Panc1 (cell line): ENCODE measurements around the gene NAGK.

ENCODE experiments used
- POLR2AphosphoS5 ChIP-seq: IDR thresholded peaks from 2 replicates; pipeline ENCODE4 v1.6.1; 2012; ENCODE audit warnings: mild to moderate bottlenecking, low read depth, low read length, moderate library complexity
- SIN3A ChIP-seq: IDR thresholded peaks from 2 replicates; pipeline ENCODE4 v1.6.1; 2012; ENCODE audit warnings: low read depth, mild to moderate bottlenecking, low read length, moderate library complexity, borderline replicate concordance; ENCODE audit not compliant: insufficient read depth
- TCF7L2 ChIP-seq: IDR thresholded peaks from 2 replicates; pipeline ENCODE4 v1.6.1; 2011; ENCODE audit warnings: mild to moderate bottlenecking, low read depth, low read length, inconsistent platforms
- TF ChIP-seq, protein P1 (sequence below): fragments of 450-650 bp; IDR thresholded peaks from 2 replicates; pipeline ENCODE4 v1.5.1; 2017; ENCODE audit warnings: mild to moderate bottlenecking
- TF ChIP-seq, protein P2 (sequence below), 2 experiments: IDR thresholded peaks; 2 replicates each; pipeline ENCODE4 v1.6.1; 2011 to 2012; ENCODE audit warnings: low read depth in 2 of 2, control low read depth in 1 of 2, low read length in 1 of 2, mild to moderate bottlenecking in 1 of 2, moderate library complexity in 1 of 2; ENCODE audit not compliant: insufficient read depth in 1 of 2

DNA sequence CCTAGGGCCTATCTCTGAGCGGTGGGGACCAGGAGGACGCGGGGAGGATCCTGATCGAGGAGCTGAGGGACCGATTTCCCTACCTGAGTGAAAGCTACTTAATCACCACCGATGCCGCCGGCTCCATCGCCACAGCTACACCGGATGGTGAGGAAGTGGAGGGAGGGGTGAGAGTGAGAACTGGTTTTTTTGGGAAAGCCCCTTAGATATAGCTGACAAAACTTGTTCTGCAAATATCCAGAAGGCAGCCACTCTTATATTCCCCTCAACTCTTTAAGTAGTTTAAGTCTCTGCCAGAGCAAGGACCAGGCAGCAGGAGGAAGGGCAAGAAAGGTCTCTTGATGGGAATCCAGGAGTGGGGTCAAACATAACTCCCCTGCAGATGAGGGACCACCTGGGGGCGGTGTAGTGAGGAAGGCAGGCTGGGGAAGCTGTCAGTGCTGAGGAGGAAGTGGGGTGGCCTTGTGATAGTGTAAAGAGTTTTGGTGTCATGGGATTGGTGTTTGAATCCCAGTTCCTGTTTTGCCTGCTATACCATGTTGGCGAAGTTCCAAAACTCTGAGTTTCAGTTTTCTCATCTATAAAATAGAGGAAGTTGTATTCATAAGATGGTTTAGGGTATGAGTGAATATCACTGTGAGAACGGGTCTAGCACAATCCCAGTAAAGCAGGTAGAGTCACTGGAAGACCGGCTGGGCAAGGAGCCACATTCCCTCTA lies 3.4 kb downstream of the NAGK start:
- TF ChIP-seq, protein P1, sequence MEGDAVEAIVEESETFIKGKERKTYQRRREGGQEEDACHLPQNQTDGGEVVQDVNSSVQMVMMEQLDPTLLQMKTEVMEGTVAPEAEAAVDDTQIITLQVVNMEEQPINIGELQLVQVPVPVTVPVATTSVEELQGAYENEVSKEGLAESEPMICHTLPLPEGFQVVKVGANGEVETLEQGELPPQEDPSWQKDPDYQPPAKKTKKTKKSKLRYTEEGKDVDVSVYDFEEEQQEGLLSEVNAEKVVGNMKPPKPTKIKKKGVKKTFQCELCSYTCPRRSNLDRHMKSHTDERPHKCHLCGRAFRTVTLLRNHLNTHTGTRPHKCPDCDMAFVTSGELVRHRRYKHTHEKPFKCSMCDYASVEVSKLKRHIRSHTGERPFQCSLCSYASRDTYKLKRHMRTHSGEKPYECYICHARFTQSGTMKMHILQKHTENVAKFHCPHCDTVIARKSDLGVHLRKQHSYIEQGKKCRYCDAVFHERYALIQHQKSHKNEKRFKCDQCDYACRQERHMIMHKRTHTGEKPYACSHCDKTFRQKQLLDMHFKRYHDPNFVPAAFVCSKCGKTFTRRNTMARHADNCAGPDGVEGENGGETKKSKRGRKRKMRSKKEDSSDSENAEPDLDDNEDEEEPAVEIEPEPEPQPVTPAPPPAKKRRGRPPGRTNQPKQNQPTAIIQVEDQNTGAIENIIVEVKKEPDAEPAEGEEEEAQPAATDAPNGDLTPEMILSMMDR, result no peak
- TF ChIP-seq SIN3A (no peak), POLR2AphosphoS5 (no peak), TCF7L2 (no peak)
- TF ChIP-seq, protein P2, sequence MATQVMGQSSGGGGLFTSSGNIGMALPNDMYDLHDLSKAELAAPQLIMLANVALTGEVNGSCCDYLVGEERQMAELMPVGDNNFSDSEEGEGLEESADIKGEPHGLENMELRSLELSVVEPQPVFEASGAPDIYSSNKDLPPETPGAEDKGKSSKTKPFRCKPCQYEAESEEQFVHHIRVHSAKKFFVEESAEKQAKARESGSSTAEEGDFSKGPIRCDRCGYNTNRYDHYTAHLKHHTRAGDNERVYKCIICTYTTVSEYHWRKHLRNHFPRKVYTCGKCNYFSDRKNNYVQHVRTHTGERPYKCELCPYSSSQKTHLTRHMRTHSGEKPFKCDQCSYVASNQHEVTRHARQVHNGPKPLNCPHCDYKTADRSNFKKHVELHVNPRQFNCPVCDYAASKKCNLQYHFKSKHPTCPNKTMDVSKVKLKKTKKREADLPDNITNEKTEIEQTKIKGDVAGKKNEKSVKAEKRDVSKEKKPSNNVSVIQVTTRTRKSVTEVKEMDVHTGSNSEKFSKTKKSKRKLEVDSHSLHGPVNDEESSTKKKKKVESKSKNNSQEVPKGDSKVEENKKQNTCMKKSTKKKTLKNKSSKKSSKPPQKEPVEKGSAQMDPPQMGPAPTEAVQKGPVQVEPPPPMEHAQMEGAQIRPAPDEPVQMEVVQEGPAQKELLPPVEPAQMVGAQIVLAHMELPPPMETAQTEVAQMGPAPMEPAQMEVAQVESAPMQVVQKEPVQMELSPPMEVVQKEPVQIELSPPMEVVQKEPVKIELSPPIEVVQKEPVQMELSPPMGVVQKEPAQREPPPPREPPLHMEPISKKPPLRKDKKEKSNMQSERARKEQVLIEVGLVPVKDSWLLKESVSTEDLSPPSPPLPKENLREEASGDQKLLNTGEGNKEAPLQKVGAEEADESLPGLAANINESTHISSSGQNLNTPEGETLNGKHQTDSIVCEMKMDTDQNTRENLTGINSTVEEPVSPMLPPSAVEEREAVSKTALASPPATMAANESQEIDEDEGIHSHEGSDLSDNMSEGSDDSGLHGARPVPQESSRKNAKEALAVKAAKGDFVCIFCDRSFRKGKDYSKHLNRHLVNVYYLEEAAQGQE (IDR thresholded peaks at IDR 0.05; ENCODE audit: insufficient read depth in 1 of 2, low read depth in 2 of 2, low read length in 1 of 2), result no peak
